GM23248 (cell line): Measurements from ENCODE around the gene GBP5. TPM values are rescaled to one million over a fixed set of nuclear protein-coding genes. Genes with fewer than 3 reads are reported as not detected.
"Not testable (repeated sequence)": the region's sequence is repeated elsewhere in the genome, so short reads cannot be mapped to it uniquely, and the experiment has no call there.

Source experiments
- DNase-seq: peaks from one replicate; pipeline ENCODE4 v3.0.0-alpha.2; 2015
- H2AFZ ChIP-seq: fragments of 200-600 bp; sonication (generic); 2 replicates; pipeline ENCODE4 v1.6.1; 2016; ENCODE audit warnings: antibody characterized with exemption
- H3F3A ChIP-seq: fragments of 200-600 bp; sonication (generic); 2 replicates; pipeline ENCODE4 v1.6.1; 2016; ENCODE audit warnings: mild to moderate bottlenecking, antibody characterized with exemption, mixed run types; ENCODE audit not compliant: insufficient read depth
- H3K27ac ChIP-seq: fragments of 200-600 bp; sonication (generic); 2 replicates; pipeline ENCODE4 v1.5.1; 2016; ENCODE audit warnings: mild to moderate bottlenecking
- H3K27me3 ChIP-seq: fragments of 200-600 bp; sonication (generic); replicated peaks from 2 replicates; pipeline ENCODE4 v1.6.1; 2016; ENCODE audit warnings: mild to moderate bottlenecking; ENCODE audit not compliant: insufficient read depth
- H3K36me3 ChIP-seq: fragments of 200-600 bp; sonication (generic); 2 replicates; pipeline ENCODE4 v1.6.1; 2016; ENCODE audit warnings: low read depth, mild to moderate bottlenecking
- H3K4me1 ChIP-seq: fragments of 200-600 bp; sonication (generic); 2 replicates; pipeline ENCODE4 v1.6.1; 2016; ENCODE audit warnings: mild to moderate bottlenecking; ENCODE audit not compliant: insufficient read depth
- H3K4me2 ChIP-seq: fragments of 200-600 bp; sonication (generic); one replicate; pipeline ENCODE4 v1.6.1; 2016; ENCODE audit warnings: mild to moderate bottlenecking; ENCODE audit not compliant: unreplicated experiment
- H3K4me3 ChIP-seq: fragments of 200-600 bp; sonication (generic); 2 replicates; pipeline ENCODE4 v1.5.1; 2016; ENCODE audit warnings: mild to moderate bottlenecking
- H3K79me2 ChIP-seq: fragments of 200-600 bp; sonication (generic); 2 replicates; pipeline ENCODE4 v1.6.1; 2016; ENCODE audit warnings: mild to moderate bottlenecking; ENCODE audit not compliant: insufficient read depth
- H3K9ac ChIP-seq: fragments of 200-600 bp; sonication (generic); 2 replicates; pipeline ENCODE4 v1.6.1; 2016; ENCODE audit warnings: mild to moderate bottlenecking
- H3K9me2 ChIP-seq: fragments of 200-600 bp; sonication (generic); 2 replicates; pipeline ENCODE4 v1.6.1; 2016; ENCODE audit warnings: mixed run types, mild to moderate bottlenecking, moderate library complexity; ENCODE audit not compliant: insufficient read depth
- H3K9me3 ChIP-seq: fragments of 200-600 bp; sonication (generic); one replicate; pipeline ENCODE4 v1.6.1; 2017; ENCODE audit warnings: low read depth
- H4K20me1 ChIP-seq: fragments of 200-600 bp; sonication (generic); 2 replicates; pipeline ENCODE4 v1.6.0; 2016; ENCODE audit not compliant: insufficient read depth
- EZH2 ChIP-seq: fragments of 200-600 bp; sonication (generic); IDR thresholded peaks from 2 replicates; pipeline ENCODE4 v1.6.1; 2018; ENCODE audit warnings: antibody characterized with exemption, mild to moderate bottlenecking; ENCODE audit not compliant: insufficient read depth, poor library complexity, severe bottlenecking
- EZH2phosphoT487 ChIP-seq: fragments of 200-600 bp; sonication (generic); IDR thresholded peaks from 2 replicates; pipeline ENCODE4 v1.6.1; 2018; ENCODE audit warnings: antibody characterized with exemption, moderate library complexity, mild to moderate bottlenecking, low read depth; ENCODE audit not compliant: insufficient read depth
- WGBS, 2 experiments: methylation state at CpG; one replicate each; pipeline ENCODE4 v1.1.6; 2015 to 2017; ENCODE audit warnings: low lambda C conversion rate in 2 of 2, low coverage in 1 of 2; ENCODE audit errors: missing lambda C conversion rate in 2 of 2; 5-methylcytosine and 5-hydroxymethylcytosine counted together
- in situ Hi-C: fragments of 300-500 bp; cut with MboI; formaldehyde crosslinking; loops from 2 replicates; pipeline ENCODE4 v1.15.0; 2020
- polyA plus RNA-seq: library from polyadenylated mRNA; unstranded; fragments of >200 nt; fragmentation: Nextera tagmentation; extraction: Ambion mirVana; gene quantifications from 2 replicates; pipeline ENCODE4 v1.2.1, GENCODE V29; 2016
- total RNA-seq: library from RNA; depleted of rRNA; stranded (reverse); fragments of >200 nt; shearing (Covaris generic); gene quantifications from 2 replicates; pipeline ENCODE4 v1.2.3, GENCODE V29; 2014

GBP5 gene
- total and polyA plus RNA-seq, 2 experiments from 2014 or later: 0.43 to 1.2 TPM

- TF ChIP-seq EZH2 (no peak), EZH2phosphoT487 (no peak)
- no peaks in the 10 kb centered on the region for H3K36me3 ChIP-seq
- no peak for DNase-seq
- H3K9ac ChIP-seq: no peak overlapping the region
- H4K20me1 ChIP-seq: no peaks in the 10 kb centered on the region
- in situ Hi-C loops: no loop called here
- H3K27me3 ChIP-seq: no peaks in the 10 kb centered on the region
- WGBS, 2 experiments: 82 to 83% methylated on average over 6 of the region's 6 CpGs
- H2AFZ ChIP-seq: no peak overlapping the region
- no peak overlapping the region for H3K4me3 ChIP-seq
- H3K27ac ChIP-seq: no peak overlapping the region
- no peak overlapping the region for H3K4me2 ChIP-seq
- H3K9me2 ChIP-seq: no peaks in the 10 kb centered on the region
- H3F3A ChIP-seq: no peaks in the 10 kb centered on the region
- no peaks in the 10 kb centered on the region for H3K79me2 ChIP-seq
- no peaks in the 10 kb centered on the region for H3K9me3 ChIP-seq
- H3K4me1 ChIP-seq: no peaks in the 10 kb centered on the region
Observed at GRCh38 chr1:89285745-89286380, 13.2 kb upstream of the GBP5 start.

DNA sequence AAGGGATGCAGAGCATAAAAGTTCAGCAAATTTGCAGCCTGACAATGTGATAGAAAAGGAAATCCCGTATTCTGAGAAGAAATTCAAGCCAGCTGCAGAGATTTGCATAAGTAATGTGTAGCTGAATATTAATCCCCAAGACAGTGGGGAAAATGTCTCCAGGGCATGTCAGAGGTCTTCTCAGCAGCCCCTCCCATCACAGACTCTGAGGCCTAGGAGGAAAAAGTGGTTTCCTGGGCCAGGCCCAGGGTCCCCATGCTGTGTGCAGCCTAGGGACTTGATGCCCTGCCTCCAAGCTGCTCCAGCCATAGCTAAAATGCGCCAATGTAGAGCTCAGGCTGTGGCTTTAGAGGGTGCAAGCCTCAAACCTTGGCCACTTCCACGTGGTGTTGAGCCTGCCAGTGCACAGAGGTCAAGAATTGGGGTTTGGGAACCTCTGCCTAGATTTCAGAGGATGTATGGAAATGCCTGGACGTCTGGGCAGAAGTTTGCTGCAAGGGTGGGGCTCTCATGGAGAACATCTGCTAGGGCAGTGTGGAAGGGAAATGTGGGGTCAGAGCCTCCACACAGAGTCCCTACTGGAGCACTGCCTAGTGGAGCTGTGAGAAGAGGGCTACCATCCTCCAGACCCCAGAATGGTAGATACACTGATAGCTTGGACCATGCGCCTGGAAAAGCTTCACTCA lies 11.6 kb upstream of the GBP5 start:
- H3K4me1 ChIP-seq, H3K9me2 ChIP-seq, in situ Hi-C loops, H3K79me2 ChIP-seq, H3K9me3 ChIP-seq, H3K27me3 ChIP-seq, H3F3A ChIP-seq, H3K4me2 ChIP-seq, H3K36me3 ChIP-seq, H3K9ac ChIP-seq, DNase-seq, H3K4me3 ChIP-seq, H3K27ac ChIP-seq, H2AFZ ChIP-seq, H4K20me1 ChIP-seq: not testable (repeated sequence)
- 44 to 55% methylated on average over 5 of the region's 5 CpGs for WGBS, 2 experiments

GRCh38 chr1:89280766-89281165 lies 8.1 kb upstream of the GBP5 start:
- in situ Hi-C loops: no loop called here
- no peak for DNase-seq
- H3K27ac ChIP-seq: no peak overlapping the region
- H3K9me3 ChIP-seq: no peaks in the 10 kb centered on the region
- H3K9me2 ChIP-seq: no peaks in the 10 kb centered on the region
- H3K9ac ChIP-seq: no peak overlapping the region
- no peaks in the 10 kb centered on the region for H4K20me1 ChIP-seq
- TF ChIP-seq EZH2phosphoT487: no peak
- no peak for TF ChIP-seq EZH2
- H3K27me3 ChIP-seq: no peaks in the 10 kb centered on the region
- H3F3A ChIP-seq: no peaks in the 10 kb centered on the region
- no peaks in the 10 kb centered on the region for H3K36me3 ChIP-seq
- no peak overlapping the region for H3K4me3 ChIP-seq
- WGBS, 2 experiments: 55 to 57% methylated on average over 3 of the region's 3 CpGs
- H3K4me2 ChIP-seq: no peak overlapping the region
- H3K79me2 ChIP-seq: no peaks in the 10 kb centered on the region
- H3K4me1 ChIP-seq: no peaks in the 10 kb centered on the region
- H2AFZ ChIP-seq: no peak overlapping the region

- 86 to 89% methylated on average over 6 of the region's 6 CpGs for WGBS, 2 experiments
- TF ChIP-seq EZH2: no peak
- TF ChIP-seq EZH2phosphoT487: no peak
- in situ Hi-C loops: no loop called here
- H3K4me2 ChIP-seq: no peak overlapping the region
- no peak overlapping the region for H3K4me3 ChIP-seq
- H3K9me3 ChIP-seq: no peaks in the 10 kb centered on the region
- no peaks in the 10 kb centered on the region for H3K9me2 ChIP-seq
- H4K20me1 ChIP-seq: no peaks in the 10 kb centered on the region
- H3K9ac ChIP-seq: no peak overlapping the region
- no peak overlapping the region for H3K27ac ChIP-seq
- peaks cover 14% of the 10 kb centered on the region for H3K4me1 ChIP-seq
- DNase-seq: no peak
- H3K27me3 ChIP-seq: no peaks in the 10 kb centered on the region
- H3K36me3 ChIP-seq: no peaks in the 10 kb centered on the region
- no peak overlapping the region for H2AFZ ChIP-seq
- H3K79me2 ChIP-seq: no peaks in the 10 kb centered on the region
- H3F3A ChIP-seq: peaks cover 9% of the 10 kb centered on the region; the same call in 1 of the 2 replicates
Observed at GRCh38 chr1:89279011-89279466, 6.4 kb upstream of the GBP5 start.
